Amniotic stem cell (primary cell): ENCODE measurements around the gene LTBP1.
"Not testable (repeated sequence)": the region's sequence is repeated elsewhere in the genome, so short reads cannot be mapped to it uniquely, and the experiment has no call there.

Experiments
- DNase-seq: peaks from one replicate; lab custom pipeline; 2025; lab: John Stamatoyannopoulos, UW

LTBP1 gene

DNA sequence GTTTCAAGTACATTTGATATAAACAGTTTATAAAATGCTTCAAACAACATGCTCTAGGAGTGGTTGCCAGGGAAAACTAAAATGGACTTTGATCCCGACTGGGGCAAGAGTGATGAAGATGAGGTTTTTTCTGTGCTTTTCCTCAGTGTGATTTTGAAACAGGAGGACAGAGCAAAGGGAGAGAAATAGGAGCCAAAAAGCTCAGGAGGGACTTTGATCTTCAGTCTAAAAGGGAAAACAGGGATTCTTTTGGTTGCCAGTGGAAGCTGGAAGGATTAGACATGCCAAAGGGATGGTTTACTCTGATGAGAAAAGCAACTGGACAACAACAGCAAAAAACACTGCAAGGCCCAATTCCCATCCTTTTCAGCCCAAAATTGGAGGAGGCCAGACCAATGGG is 95.5 kb downstream of the LTBP1 start:
- DNase-seq, result no peak

DNA sequence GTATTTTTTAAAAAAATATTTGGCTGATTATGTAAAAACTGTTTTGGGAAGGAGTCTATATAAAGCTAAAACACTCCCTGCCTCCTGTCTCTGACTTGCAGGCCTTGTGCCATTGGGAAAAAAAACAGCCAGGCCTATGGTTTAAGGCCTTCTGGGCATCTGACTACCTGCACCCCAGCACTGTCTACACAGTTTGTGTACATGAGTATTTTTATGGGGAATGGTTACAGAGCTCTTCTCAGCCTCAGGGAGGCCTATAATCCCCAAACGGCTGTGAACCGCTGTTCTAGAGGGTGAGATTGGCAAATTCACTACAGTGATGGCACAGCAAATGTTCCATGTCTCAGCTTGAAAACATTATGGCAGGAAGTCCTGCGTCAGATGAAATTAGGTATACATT is 96.1 kb downstream of the LTBP1 start:
- no peak for DNase-seq

DNA sequence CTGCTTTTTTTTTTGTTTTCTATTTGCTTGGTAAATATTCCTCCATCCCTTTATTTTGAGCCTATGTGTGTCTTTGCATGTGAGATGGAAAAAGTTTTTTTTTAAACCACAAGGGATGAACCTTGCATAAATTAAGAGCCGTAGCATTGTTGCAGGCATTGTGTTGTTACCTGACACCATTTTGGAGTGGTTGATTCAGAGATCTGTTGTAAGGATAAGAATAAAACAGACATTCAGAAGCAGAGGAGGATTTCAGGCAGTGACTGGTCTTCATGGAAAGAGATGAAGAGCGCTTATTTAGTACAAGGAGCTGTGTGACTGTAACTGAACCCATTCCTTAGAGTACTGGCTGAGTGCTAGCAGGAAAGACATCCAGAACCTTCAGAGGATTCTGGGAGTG is 101.2 kb downstream of the LTBP1 start:
- DNase-seq, result no peak

DNA sequence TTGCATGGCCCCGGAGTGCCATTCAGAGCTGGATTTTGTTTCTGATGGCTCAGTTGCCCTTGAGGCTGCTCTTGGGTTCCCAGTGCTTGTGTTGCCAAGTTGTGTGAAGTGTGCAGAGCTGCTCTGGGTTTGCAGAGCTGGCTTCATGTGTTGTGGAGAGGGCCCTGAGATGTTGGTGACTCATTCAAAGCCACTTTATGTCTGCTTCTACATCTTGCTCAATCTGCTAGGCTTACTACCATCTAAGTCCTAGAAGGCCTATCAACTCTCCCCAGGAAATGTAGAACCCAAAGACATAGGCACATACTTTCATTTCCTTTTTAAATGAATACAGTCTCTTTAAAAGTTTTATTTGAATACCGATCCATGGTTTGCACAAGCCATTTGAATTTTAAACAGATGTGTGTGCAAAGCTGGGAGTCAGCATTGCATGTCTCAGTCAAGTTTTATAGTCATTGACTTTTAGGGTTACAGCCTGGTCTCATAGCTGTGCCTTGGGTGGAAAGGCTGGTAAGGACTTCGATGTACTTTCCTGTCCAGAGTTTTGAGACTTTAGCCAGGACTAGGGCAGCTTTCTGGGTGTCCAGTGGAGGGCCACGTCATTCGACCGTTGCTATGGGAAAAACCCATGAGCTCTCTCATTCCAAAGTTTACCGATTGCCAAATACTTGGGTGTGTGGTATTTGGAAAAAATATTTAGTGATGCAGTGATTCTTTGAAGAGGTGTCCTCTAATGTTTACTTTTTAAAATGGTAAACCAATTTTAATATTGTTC is 105.0 kb downstream of the LTBP1 start:
- DNase-seq, result no peak

DNA sequence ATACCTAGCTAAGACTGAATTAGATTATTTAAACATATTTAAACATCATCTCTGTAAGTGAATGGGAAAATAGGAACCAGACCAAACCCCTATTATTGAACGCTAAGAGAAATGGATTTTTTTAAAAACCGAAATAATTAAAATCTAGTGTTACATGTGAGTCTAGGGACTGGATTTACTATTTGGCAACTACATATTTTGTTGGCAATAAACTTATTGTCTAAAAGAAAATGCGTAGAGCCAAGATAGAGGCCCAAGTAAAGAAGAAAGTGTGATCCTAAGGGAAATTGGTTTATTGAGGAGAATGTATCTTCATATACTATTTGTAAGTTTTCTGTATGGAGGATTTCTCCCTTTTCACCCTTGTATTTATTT is 105.6 kb downstream of the LTBP1 start:
- DNase-seq, result no peak

DNA sequence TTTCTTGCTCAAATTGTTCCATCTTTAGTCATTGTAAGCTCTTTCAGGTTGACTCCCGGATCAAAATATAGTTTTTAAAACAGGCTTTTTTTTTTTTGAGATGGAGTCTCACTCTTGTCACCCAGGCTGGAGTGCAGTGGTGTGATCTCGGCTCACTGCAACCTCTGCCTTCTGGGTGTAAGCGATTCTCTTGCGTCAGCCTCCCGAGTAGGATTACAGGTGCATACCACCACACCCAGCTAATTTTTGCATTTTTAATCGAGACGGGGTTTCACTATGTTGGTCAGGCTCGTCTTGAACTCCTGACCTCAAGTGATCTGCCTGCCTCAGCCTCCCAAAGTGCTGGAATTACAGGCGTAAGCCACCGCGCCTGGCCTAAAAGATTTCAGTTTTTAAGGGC is 106.0 kb downstream of the LTBP1 start:
- not testable (repeated sequence) for DNase-seq

DNA sequence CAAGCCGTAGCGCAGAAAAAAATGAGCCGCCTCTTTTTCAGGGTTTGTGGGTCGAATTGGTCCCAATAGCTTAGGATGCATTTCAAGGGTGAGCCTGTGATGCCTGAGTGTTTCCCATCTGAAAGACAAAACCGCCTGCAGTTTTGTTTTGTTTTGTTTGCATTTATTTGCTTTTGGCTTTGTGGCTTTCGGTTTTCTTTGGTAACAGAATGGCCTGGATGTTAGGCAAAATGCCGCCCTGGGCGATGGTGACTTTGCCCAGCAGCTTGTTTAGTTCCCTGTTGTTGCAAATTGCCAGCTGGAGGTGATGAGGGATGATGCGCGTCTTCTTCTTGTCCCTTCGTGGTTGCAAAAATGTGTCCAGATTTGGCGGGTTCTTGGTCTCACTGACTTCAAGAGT is 109.4 kb downstream of the LTBP1 start:
- DNase-seq, result no peak

DNA sequence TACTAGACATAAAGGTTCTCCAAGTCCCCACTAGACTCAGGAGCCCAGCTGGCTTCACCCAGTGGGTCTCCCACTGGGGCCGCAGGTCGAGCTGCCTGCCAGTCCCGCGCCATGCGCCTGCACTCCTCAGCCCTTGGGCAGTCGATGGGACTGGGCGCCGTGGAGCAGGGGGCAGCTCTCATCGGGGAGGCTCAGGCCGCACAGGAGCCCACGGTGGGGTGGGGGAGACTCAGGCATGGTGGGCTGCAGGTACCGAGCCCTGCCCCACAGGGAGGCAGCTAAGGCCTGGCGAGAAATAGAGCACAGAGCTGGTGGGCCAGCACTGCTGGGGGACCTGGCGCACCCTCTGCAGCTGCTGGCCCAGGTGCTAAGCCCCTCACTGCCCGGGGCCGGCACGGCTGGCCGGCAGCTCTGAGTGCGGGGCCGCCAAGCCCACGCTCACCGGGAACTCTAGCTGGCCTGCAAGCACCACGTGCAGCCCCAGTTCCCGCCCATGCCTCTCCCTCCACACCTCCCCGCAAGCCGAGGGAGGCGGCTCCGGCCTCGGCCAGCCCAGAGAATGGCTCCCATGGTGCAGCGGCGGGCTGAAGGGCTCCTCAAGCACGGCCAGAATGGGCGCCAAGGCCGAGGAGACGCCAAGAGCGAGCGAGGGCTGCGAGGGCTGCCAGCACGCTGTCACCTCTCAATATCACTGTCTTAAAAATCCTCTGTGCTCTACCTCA is 110.7 kb downstream of the LTBP1 start:
- DNase-seq, result not testable (repeated sequence)

DNA sequence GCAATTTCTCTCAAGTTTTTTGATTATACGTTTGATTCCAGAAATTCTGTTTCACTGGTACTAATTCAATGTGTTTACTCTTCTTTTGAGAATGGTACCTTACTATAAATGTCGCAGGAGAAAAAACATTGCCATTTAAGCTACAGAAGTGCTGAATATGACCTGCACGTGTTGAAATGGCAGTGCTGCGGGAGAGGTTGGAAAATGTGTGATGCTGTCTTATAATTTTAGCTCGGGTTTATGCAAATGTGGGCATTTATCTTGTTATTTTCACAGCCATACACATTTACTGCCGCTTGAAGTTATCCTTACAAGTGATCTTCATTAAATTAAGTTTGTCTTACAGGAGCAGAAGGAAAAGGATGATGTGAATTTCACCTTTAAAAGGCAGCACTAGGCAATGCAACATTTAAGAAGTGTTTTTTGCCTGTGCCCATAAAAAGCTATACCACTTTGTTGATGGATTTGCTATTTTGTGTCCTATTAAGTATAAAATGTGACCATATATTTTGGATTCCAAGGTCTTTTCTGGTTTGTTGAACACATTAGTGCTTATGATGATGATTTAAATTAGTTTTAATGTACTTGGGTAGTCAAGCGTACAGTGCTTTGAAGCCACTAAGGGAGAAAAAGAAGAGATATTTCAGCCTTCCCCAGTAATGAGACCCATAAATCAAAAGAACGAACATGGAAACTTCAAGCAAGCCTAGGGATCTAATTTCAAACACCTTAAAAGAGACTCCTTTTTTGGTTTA is 112.1 kb downstream of the LTBP1 start:
- no peak for DNase-seq

DNA sequence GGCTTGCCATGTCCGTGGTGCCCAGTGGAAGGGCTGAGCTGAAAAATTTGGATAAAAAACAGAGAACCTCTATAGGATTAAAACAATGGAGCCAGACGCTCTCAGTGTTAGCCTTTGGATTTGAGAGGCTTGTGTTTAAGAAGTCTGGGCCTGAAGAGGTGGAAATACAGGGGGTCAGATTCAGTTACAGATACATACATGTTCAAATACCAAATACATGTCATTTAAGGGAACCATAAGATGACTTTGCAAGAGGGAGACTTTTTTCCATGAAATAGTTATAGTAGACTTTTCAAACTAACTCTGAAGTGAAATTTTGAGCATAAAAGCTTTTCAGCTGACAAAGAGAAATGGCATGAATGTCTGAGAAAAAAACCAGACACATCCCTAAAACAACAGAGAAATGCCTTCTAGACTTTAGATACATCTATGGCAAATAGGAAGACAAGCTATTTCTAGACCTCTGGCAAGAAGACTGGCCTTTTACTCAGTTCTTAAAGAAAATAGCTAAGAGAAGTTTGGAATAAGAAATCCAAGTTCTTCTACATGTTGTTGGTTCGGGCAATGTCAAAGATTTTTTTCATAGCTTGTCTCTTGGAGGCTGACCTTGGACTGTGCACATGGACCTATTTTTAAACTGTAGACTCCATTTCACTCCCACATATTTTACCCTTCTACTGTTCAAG is 112.9 kb downstream of the LTBP1 start:
- DNase-seq, result no peak

DNA sequence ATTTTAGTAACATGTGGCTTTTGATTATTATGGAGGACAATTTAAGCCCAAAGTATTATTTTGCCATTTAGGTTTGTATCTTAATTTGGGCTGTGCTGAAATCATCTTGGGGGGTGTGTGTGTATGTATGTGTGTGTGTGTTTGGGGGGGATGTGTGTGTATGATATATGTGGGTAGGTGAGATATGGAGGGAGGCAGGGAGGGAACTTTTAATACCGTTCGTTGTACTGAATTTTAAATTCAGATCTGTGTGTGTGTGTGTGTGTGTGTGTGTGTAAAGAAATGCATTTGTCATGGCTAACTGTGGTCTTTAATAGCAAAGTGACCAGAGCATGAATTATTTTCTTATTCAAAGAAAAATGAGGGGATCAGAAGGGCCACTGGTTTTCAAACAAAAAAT is 113.7 kb downstream of the LTBP1 start:
- no peak for DNase-seq

DNA sequence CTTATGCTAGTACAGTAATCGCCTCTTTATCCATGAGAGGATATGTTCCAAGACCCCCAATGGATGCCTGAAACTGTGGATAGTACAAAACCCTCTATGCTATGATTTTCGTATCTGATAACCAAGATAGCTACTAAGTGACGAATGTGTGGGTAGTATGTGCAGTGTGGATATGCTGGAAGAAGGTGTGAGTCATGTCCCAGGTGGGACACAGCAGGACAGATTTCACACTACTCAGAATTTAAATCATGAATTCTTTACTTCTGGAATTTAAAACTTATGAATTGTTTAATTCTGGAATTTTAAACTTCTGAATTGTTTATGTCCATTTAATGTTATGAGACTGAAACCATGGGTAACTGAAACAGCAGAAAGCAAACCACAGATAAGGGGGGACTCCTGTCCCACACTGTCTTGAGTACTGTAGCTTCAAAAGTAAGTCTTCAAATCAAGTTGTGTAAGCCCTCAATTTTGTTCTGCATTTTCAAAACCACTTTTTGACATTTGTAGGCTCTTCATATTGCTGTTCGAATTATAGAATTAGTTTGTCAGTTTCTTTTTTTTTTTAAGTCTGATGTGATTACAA is 116.0 kb downstream of the LTBP1 start:
- DNase-seq, result no peak

DNA sequence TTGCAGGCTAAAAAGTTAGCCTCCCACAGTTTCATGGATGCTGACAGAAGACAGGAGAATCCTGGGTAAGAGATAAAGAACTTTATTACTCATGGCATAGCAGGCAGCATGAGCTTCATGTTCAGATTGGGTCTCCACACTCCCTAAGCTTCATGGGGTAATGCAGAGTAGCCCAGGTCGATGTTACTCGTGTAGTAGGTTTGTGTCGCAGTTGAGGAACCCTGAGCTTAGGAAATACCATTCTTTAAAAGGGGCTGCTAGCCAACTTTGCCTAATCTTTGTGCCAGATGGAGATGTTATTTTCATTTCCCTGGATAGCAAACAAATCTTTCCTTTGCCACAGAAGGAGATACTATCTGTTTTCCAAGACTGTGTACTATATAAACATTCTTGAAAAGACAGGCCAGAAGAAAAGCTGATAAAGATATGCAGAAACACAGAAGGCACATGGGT is 117.6 kb downstream of the LTBP1 start:
- DNase-seq, result no peak

DNA sequence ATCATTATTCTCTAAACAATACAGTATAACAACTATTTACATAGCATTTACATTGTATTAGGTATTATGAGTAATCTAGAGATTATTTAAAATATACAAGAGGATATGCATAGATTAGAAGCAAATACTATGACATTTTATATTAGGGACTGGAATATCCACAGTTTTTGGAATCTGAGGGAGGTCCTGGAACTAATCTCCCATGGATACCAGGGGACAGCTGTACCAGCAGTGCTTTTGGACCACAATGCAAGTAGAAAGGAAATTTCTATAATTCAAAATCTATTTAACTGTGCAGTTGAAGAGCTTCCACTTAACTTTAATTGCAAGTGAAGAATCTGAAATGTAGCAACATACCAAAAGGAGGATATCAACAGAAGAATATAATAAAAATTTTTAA is 120.8 kb downstream of the LTBP1 start:
- no peak for DNase-seq

DNA sequence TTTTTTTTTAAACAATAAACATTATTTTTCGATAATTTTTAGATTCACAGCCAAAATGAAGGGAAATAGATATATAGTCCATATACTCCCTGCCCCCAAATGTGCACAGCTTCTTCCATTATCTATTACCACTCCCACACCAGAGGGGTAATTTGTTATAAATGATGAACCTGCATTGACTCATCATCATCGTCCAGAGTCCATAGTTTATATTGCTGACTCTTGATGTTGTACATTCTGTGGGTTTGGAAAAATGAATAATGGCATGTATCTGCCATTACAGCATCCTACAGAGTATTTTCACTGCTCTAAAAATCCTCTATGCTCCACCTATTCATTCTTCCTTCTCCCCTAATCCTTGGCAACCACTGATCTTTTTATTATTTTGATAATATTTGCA is 121.5 kb downstream of the LTBP1 start:
- no peak for DNase-seq

DNA sequence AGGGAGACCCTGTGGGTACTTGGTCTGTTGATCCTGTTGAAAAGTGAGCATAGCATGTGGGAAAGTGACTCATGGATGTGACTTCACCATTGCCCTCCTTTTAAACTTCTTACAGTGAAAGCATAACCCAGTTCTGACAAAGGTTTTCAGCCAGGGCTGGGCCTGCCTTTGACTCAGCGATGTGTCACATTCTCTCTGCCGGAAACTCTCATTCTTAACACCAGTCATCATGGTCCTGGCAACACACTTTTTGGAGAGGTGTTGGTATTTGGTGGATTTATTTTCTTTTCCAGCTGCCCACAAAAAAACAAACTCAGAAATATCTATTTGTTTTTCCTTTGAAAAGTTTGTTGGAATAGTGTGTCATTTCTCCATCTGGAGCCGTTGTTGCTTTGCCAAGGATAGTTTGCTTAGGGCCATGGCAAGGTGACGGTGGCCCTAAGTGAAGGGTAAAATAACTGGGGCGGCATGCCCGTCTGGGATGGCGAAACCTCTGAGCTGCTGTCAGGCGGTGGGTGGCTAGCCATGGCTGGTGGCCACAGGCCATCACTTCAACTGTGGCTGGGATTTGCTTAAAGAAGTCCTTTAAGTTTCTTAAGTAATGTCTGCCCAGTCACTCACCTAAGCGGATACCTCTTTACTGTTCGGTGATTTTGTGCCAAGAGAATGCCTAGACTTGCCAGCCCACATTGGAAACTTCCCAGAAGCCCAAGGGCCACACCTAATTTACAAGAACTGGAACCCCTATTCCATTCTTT is 123.3 kb downstream of the LTBP1 start:
- DNase-seq, result peak; percentile 93

DNA sequence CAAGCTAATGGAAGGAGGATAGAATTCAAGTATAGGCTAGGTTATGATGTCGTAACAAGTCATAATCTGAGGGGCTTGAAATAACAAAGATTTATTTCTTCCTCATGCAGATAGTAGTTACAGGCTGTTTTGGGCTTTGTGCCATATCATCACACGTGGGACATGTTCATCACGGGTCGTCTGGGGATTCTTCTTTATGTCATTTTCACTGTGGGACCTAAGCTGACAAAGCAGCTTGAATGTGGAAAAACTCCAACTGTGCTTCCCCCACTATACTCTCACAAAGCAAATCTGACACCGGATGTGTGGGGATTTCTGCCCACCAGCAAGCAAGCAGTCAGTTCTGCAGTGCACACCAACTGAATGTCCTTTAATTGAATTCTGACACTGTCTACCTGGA is 124.8 kb downstream of the LTBP1 start:
- DNase-seq, result no peak

DNA sequence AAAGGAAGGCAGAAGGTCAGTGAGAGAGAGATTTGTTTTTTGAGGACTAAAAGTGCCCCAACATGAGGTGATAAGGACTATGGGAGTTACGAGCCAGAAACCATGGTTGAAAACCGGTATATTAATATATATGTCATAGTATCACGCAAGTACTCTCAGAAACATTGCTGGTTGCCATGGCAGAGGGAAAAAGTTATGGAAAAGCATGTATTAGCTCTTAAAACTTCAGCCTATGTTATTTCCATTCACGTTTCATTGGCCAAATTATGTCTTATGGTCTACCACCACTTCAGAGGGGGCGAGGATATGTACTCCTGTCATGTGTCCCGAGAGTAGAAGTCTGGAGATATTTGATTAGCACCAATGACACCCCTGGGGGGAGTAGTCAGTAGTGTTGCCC is 125.9 kb downstream of the LTBP1 start:
- no peak for DNase-seq

DNA sequence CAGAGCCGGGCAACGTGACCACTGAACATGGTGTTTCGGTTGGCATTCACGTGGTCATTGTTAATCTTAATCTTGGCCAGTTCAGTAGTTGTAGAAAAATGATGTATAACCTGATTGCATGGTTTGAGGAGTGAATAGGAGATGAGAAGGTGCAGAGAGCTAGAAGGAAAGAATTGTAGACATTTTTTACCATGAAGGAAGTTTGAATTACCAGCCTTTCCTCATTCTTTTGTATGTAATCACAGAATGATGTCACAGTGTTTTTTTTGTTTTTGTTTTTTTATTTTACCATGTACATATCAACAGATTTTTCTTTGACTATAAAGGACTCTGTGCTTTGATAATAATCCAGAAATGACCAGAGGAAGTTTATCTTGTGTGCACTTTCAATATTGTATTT is 126.3 kb downstream of the LTBP1 start:
- no peak for DNase-seq

DNA sequence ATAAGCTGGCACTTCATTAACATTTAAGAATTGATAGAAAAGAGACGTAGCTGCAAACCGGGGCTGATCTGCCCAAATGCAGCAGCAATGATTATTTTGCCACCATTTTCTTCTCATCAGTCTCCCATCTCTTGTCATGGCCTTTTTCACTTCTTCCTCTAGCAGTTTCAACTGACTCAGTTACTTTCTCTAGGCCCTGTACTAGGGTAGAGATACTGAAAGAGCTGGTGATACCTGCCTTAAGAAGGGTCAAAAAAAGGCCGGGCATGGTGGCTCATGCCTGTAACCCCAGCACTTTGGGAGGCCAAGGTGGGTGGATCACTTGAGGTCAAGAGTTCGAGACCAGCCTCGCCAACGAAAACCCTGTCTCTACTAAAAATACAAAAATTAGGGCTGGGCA is 127.4 kb downstream of the LTBP1 start:
- DNase-seq, result no peak

DNA sequence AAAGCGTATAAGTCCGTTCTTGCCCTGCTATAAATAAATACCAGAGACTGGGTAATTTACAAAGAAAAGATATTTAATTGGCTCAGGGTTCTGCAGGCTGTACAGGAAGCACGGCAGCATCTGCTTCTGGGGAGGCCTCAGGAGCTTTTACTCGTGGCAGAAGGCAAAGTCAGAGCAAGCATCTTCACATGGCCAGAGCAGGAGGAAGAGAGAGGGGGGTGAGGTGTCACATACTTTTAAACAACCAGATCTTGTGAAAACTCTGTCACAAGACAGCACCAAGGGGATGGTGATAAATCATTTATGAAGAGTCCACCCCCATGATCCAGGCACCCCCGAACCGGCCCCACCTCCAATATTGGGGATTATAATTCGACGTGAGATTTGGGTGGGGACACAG is 130.6 kb downstream of the LTBP1 start:
- no peak for DNase-seq
